Activated effector memory CD4-positive, alpha-beta T cell treated with Interleukin-2 at 50 U/mL for 16 hours (primary cell): ENCODE data around the gene MICA.
"Not testable (repeated sequence)": the region's sequence is repeated elsewhere in the genome, so short reads cannot be mapped to it uniquely, and the experiment has no call there.

Experiments used
- DNase-seq: peaks from one replicate; pipeline ENCODE4 v3.0.0-alpha.2; 2020

MICA gene

GRCh38 chr6:31383149-31383548 is 20.2 kb upstream of the MICA start:
- no peak for DNase-seq

GRCh38 chr6:31385041-31385440 is 18.4 kb upstream of the MICA start:
- no peak for DNase-seq

- DNase-seq, result no peak
Observed at GRCh38 chr6:31386099-31386498, 17.3 kb upstream of the MICA start.

- no peak for DNase-seq
Observed at GRCh38 chr6:31386977-31387376, 16.4 kb upstream of the MICA start.

- not testable (repeated sequence) for DNase-seq
Observed at GRCh38 chr6:31388916-31389801, 14.2 kb upstream of the MICA start.

- not testable (repeated sequence) for DNase-seq
Observed at GRCh38 chr6:31389802-31390132, 13.6 kb upstream of the MICA start.

- no peak for DNase-seq
Observed at GRCh38 chr6:31393932-31394331, 9.5 kb upstream of the MICA start.

GRCh38 chr6:31394381-31394780 is 9.0 kb upstream of the MICA start:
- no peak for DNase-seq

- no peak for DNase-seq
Observed at GRCh38 chr6:31395832-31396231, 7.6 kb upstream of the MICA start.

- peak; percentile 77 for DNase-seq
Observed at GRCh38 chr6:31396422-31397152, 6.8 kb upstream of the MICA start.

- not testable (repeated sequence) for DNase-seq
Observed at GRCh38 chr6:31397153-31397499, 6.3 kb upstream of the MICA start.

GRCh38 chr6:31397901-31398525 is 5.4 kb upstream of the MICA start:
- DNase-seq, result no peak

- peak; percentile 52 for DNase-seq
Observed at GRCh38 chr6:31399589-31400466, 3.6 kb upstream of the MICA start.

- DNase-seq, result peak; percentile 70
Observed at GRCh38 chr6:31400467-31401289, 2.7 kb upstream of the MICA start.

GRCh38 chr6:31401403-31401802 is 2.0 kb upstream of the MICA start:
- DNase-seq, result no peak

- peak; percentile 23 for DNase-seq
Observed at GRCh38 chr6:31402324-31403282, 792 bp upstream of the MICA start.

- not testable (repeated sequence) for DNase-seq
Observed at GRCh38 chr6:31404061-31404364, 618 bp downstream of the MICA start.

GRCh38 chr6:31405996-31406395 is 2.6 kb downstream of the MICA start:
- no peak for DNase-seq

GRCh38 chr6:31407699-31408098 is 4.3 kb downstream of the MICA start:
- DNase-seq, result no peak

GRCh38 chr6:31412506-31412905 is 9.1 kb downstream of the MICA start:
- DNase-seq, result no peak
